GM06990 (cell line): Measurements from ENCODE around the gene NOL6.

ENCODE experiments used
- DNase-seq: peaks from one replicate; pipeline ENCODE4 v3.0.0-alpha.2; 2011; ENCODE audit not compliant: insufficient read length; ENCODE audit errors: extremely low read depth
- H3K27me3 ChIP-seq: replicated peaks from 2 replicates; pipeline ENCODE4 v1.6.0; 2011; ENCODE audit warnings: low read length; ENCODE audit not compliant: control insufficient read depth, insufficient read depth
- H3K36me3 ChIP-seq: 2 replicates; pipeline ENCODE4 v1.5.1; 2011; ENCODE audit warnings: low read length; ENCODE audit not compliant: control insufficient read depth, insufficient read depth
- H3K4me3 ChIP-seq: replicated peaks from 2 replicates; pipeline ENCODE4 v1.5.1; 2011; ENCODE audit warnings: low read depth, mild to moderate bottlenecking, control low read depth, low read length
- CTCF ChIP-seq: IDR thresholded peaks from 2 replicates; pipeline ENCODE4 v1.5.1; 2011; ENCODE audit warnings: low read length, control low read depth, mild to moderate bottlenecking, inconsistent platforms; ENCODE audit not compliant: insufficient read depth, poor library complexity, severe bottlenecking

NOL6 gene

GRCh38 chr9:33467526-33467925 lies 6.2 kb downstream of the NOL6 start:
- peaks cover 66% of the 10 kb centered on the region for H3K36me3 ChIP-seq
- no peak for TF ChIP-seq CTCF
- DNase-seq, result no peak
- H3K4me3 ChIP-seq, result no peak overlapping the region
- no peaks in the 10 kb centered on the region for H3K27me3 ChIP-seq

- DNase-seq, result no peak
- Histone ChIP-seq H3K4me3 (no peak overlapping the region), H3K36me3 (peaks cover 67% of the 10 kb centered on the region)
These were observed 6.9 kb downstream of the NOL6 start for GRCh38 chr9:33466565-33467495.

GRCh38 chr9:33465596-33466564 lies 7.8 kb downstream of the NOL6 start:
- no peak for DNase-seq
- Histone ChIP-seq H3K4me3 (no peak overlapping the region), H3K36me3 (peaks cover 70% of the 10 kb centered on the region), H3K27me3 (no peaks in the 10 kb centered on the region)
- TF ChIP-seq CTCF, result no peak

More at GRCh38 chr9:33466565-33467495, 6.9 kb downstream of the NOL6 start:
- H3K27me3 ChIP-seq, result no peaks in the 10 kb centered on the region
- peak; percentile 99 for TF ChIP-seq CTCF

GRCh38 chr9:33465096-33465495 lies 8.6 kb downstream of the NOL6 start:
- DNase-seq, result no peak
- Histone ChIP-seq H3K27me3 (no peaks in the 10 kb centered on the region), H3K4me3 (no peak overlapping the region), H3K36me3 (peaks cover 71% of the 10 kb centered on the region)
- TF ChIP-seq CTCF, result no peak

- no peak overlapping the region for H3K4me3 ChIP-seq
- TF ChIP-seq CTCF, result no peak
- H3K36me3 ChIP-seq, result peaks cover 64% of the 10 kb centered on the region
- no peaks in the 10 kb centered on the region for H3K27me3 ChIP-seq
- no peak for DNase-seq
These were observed 9.6 kb downstream of the NOL6 start for GRCh38 chr9:33464045-33464636.
